ENCODE results near the gene HTRA2.

DNA sequence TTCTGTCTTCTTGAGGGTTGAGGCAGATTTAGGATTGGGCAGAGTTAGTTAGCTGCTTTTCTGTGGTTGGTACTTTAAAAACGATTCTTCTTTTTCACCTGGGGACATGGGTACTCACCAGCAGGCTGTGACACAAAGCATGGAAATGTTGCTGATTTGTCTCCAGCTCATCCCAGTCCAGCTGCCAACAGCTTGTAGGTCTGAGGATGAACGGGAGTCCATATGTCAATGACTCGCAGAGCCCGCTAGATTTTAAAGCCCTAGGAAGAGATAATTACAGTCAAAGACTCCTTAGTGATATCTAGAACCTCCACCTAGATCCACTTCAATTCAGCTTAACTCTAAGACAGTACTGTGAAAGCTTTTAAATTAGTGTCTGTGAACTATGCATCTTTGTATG, 45.6 kb downstream of the HTRA2 start:
- TF ChIP-seq, protein P1, sequence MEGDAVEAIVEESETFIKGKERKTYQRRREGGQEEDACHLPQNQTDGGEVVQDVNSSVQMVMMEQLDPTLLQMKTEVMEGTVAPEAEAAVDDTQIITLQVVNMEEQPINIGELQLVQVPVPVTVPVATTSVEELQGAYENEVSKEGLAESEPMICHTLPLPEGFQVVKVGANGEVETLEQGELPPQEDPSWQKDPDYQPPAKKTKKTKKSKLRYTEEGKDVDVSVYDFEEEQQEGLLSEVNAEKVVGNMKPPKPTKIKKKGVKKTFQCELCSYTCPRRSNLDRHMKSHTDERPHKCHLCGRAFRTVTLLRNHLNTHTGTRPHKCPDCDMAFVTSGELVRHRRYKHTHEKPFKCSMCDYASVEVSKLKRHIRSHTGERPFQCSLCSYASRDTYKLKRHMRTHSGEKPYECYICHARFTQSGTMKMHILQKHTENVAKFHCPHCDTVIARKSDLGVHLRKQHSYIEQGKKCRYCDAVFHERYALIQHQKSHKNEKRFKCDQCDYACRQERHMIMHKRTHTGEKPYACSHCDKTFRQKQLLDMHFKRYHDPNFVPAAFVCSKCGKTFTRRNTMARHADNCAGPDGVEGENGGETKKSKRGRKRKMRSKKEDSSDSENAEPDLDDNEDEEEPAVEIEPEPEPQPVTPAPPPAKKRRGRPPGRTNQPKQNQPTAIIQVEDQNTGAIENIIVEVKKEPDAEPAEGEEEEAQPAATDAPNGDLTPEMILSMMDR (IDR thresholded peaks at IDR 0.05; ENCODE audit: low read depth, low read length) = no peak
- TF ChIP-seq POLR2A (IDR thresholded peaks at IDR 0.05; ENCODE audit: extremely low read depth, insufficient read length) = no peak
- no peak for TF ChIP-seq MYC (IDR thresholded peaks at IDR 0.05; ENCODE audit: low read depth, low read length)
